ENCODE measurements around the gene GNAQ. TPM values are rescaled to one million over a fixed set of nuclear protein-coding genes. Genes with fewer than 3 reads are reported as not detected.

The GNAQ gene
- total RNA-seq, 1 donor = 53.1 TPM

DNA sequence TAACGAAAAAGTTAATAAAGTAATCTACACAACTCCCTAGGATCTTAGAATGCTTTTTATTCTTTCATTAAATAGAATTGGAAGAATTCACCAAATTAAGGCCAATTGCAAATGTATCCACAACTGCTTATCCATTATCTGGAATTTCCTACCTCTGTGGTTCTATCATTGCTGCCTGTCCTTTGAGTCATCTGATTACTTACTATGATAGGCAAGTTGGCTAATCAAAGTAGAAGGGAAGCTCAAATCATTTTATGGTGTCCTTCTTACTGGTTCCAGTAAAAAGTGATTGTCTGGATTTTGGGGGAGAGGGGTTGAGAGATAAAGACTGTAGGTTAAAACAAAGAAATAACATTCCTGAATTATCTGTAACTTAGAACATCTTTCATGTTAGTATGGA lies 222.1 kb downstream of the GNAQ start:
- no peak for TF ChIP-seq CTCF (IDR thresholded peaks at IDR 0.05; ENCODE audit: insufficient read depth, low read depth, low read length)
- no peak for DNase-seq (ENCODE audit: low read depth)
- no peak overlapping the region for H3K4me3 ChIP-seq (ENCODE audit: low read depth, low read length)

GRCh38 chr9:77808751-77809081 lies 222.9 kb downstream of the GNAQ start:
- DNase-seq (ENCODE audit: low read depth) = no peak
- no peak overlapping the region for H3K4me3 ChIP-seq (ENCODE audit: low read depth, low read length)
- TF ChIP-seq CTCF (IDR thresholded peaks at IDR 0.05; ENCODE audit: insufficient read depth, low read depth, low read length) = no peak

DNA sequence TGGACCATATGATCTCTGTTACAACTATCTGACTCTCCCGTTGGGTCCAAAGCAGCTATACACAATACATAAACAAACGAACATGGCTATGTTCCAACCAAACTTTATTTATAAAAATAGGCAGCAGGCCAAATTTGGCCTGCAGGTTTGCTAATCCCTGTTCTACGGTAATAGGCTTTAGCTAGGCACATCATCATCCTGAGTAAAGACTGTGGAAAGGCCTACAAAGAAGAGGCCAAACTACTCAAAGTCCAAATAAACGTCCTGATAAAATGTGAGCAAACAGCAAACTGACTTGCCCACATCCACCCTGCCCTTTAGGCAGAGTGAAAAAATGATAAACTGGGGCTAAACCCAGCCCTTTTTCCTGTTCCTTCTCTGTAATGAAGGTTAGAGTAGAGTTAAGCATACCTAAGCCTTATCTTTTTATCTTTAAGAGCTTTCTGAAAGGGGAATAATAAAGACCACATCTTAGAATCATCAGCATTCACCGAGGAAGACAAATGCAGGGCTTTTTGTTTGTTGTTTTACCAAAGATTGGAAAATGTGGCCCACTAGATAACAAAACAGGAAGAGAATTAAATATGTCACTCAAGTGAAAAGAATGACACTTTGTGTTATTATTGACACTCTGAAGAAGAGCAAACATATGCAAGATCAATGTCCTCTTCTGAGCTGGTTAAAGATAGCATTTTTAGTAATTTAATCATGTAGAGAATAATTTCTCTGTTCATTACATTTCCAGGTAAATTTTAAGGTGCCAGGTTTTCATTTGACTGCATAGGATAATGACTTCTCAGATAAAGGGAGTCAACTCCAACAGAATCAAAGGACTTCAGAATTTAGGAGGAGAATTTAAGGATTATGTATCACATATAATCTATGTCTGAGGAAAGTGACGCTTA lies 223.5 kb downstream of the GNAQ start:
- no peak for TF ChIP-seq CTCF (IDR thresholded peaks at IDR 0.05; ENCODE audit: insufficient read depth, low read depth, low read length)
- DNase-seq (ENCODE audit: low read depth) = no peak
- H3K4me3 ChIP-seq (ENCODE audit: low read depth, low read length) = no peak overlapping the region

GRCh38 chr9:77807281-77807683 lies 224.3 kb downstream of the GNAQ start:
- H3K4me3 ChIP-seq (ENCODE audit: low read depth, low read length) = no peak overlapping the region
- peak; percentile 90 for DNase-seq (ENCODE audit: low read depth)
- no peak for TF ChIP-seq CTCF (IDR thresholded peaks at IDR 0.05; ENCODE audit: insufficient read depth, low read depth, low read length)

DNA sequence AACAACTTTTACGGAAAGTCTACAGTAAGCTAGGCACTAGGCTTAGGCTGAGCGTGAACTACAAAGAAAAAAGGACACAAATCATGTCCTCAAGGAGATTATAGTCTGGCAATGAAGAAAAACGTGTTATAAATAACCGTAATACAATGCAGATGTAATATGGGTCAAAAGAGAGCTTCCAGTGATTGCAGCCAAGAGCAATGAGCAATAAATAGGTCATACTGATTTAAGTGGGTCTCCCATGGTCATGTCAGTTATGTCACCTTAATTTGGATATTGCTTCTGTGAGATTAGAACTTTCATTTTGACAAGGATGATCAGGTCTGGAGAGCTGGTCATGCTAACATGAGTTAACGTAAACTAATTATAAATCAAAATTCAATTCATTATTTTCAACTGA lies 224.9 kb downstream of the GNAQ start:
- TF ChIP-seq CTCF (IDR thresholded peaks at IDR 0.05; ENCODE audit: insufficient read depth, low read depth, low read length) = no peak
- no peak for DNase-seq (ENCODE audit: low read depth)
- H3K4me3 ChIP-seq (ENCODE audit: low read depth, low read length) = no peak overlapping the region

- DNase-seq (ENCODE audit: low read depth) = no peak
- H3K4me3 ChIP-seq (ENCODE audit: low read depth, low read length) = no peak overlapping the region
- no peak for TF ChIP-seq CTCF (IDR thresholded peaks at IDR 0.05; ENCODE audit: insufficient read depth, low read depth, low read length)
These were observed 225.8 kb downstream of the GNAQ start for GRCh38 chr9:77805810-77806209.

GRCh38 chr9:77803423-77803822 lies 228.2 kb downstream of the GNAQ start:
- H3K4me3 ChIP-seq (ENCODE audit: low read depth, low read length) = no peak overlapping the region
- DNase-seq (ENCODE audit: low read depth) = no peak
- no peak for TF ChIP-seq CTCF (IDR thresholded peaks at IDR 0.05; ENCODE audit: insufficient read depth, low read depth, low read length)

Measured in fibroblast of villous mesenchyme (primary cell).